HG03439 (cell line): ENCODE results near the gene ZNF683.
"Not testable (repeated sequence)": the region's sequence is repeated elsewhere in the genome, so short reads cannot be mapped to it uniquely, and the experiment has no call there.

Experiments used
- ATAC-seq: cut with Tn5 transposase; IDR thresholded peaks from one replicate; pipeline ENCODE4 v1.9.1; 2021; ENCODE audit warnings: mild to moderate bottlenecking, moderate library complexity; ENCODE audit not compliant: unreplicated experiment

ZNF683 gene

GRCh38 chr1:26338670-26339069 lies 33.9 kb downstream of the ZNF683 start:
- no peak for ATAC-seq

- no peak for ATAC-seq
Observed at GRCh38 chr1:26337625-26338024, 34.9 kb downstream of the ZNF683 start.

GRCh38 chr1:26337206-26337535 lies 35.4 kb downstream of the ZNF683 start:
- ATAC-seq, result no peak

- peak; percentile 66 for ATAC-seq
Observed at GRCh38 chr1:26336477-26337205, 35.9 kb downstream of the ZNF683 start.

DNA sequence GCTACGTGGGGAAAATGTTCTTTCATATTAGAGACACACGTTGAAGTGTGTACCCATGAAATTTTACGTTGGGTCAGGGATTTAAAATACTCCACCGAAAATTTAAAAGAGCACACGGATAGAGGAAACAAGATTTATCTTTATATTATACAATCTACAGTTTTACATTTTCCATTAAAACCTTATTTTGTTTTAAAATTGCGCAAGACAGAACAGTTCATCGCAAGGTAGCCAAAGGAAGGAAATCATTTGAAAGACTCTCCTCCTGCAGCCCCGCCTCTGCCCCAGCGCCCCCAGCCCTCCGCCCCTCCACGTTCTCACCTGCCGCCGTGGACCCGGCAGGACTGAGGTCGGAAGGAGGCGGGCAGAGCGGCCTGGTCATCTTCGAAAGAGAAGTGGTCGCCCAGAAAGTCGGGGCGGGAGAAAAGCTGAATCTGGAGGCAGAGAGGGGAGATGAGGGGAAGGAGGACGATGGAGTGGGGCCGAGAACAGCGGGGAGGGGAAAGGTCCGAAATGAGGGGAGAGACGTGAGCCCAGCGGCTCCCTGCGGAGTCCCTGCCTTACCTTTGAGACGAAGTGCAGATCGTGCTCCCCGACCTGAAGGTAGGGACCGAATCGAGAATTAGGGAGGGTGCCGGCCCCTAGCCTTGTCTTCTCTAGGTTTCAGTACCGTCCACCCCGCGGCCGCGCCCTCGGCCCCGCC lies 36.6 kb downstream of the ZNF683 start:
- ATAC-seq, result no peak

DNA sequence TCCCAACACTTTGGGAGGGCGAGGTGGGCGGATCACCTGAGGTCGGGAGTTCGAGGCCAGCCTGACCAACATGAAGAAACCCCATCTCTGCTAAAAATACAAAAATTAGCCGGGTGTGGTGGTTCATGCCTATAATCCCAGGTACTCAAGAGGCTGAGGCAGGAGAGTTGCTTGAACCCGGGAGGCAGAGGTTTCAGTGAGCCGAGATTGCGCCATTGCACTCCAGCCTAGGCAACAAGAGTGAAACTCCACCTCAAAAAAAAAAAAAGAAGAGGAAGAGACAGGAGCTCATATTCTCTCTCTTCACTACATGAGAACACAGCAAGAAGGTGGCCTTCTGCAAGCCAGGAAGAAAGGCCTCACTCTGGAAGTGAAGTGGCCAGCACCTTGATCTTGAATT lies 39.2 kb downstream of the ZNF683 start:
- ATAC-seq, result not testable (repeated sequence)

DNA sequence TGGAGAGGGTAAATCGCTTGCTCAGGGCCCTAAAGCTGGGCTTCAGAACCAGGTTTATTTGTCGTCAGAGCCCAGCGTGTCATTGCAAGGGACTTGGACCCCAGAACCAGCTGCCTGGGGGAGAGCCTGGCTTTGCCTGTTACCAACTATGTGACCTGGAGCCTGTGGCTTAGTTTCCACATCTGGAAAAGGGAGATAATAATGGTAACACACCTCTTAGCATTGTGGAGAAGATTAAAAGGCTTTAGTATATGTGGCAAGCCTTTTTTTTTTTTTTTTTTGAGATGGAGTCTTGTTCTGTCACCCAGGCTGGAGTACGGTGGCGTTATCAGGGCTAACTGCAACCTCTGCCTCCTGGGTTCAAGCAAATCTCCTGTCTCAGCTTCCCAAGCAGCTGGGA lies 42.3 kb downstream of the ZNF683 start:
- no peak for ATAC-seq

DNA sequence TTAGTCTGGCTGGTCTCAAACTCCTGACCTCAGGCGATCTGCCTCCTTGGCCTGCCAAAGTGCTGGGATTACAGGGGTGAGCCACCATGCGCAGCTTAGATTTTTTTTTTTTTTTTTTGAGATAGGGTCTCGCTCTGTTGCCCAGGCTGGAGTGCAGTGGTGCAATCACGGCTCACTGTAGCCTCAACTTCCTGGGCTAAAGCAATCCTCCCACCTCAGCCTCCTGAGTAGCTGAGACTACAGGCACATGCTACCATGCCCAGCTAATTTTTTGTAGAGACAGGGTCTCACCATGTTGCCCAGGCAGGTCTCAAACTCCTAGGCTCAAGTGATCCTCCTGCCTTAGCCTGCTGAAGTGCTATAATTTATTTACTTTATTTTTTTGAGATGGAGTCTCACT lies 43.2 kb downstream of the ZNF683 start:
- ATAC-seq, result not testable (repeated sequence)

GRCh38 chr1:26328597-26328996 lies 44.0 kb downstream of the ZNF683 start:
- ATAC-seq, result no peak

GRCh38 chr1:26327956-26328362 lies 44.6 kb downstream of the ZNF683 start:
- no peak for ATAC-seq

DNA sequence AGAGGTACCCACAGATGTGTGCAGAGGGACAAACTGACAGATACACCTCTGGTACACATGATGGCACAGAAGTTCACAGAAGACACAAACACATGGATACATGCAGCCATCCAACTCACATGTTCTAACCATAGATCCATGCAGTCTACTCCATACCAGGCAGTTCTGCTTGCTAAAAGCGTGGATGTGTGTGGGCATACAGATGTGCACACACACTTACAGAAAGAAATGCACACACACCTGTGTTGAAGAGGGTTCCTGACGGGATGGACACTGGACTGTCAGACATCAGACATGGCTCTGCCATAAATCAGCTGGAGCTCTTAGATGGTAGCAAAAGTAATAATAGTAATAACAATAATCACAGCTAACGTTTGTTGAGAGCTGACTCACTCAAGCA lies 48.0 kb downstream of the ZNF683 start:
- ATAC-seq, result no peak

DNA sequence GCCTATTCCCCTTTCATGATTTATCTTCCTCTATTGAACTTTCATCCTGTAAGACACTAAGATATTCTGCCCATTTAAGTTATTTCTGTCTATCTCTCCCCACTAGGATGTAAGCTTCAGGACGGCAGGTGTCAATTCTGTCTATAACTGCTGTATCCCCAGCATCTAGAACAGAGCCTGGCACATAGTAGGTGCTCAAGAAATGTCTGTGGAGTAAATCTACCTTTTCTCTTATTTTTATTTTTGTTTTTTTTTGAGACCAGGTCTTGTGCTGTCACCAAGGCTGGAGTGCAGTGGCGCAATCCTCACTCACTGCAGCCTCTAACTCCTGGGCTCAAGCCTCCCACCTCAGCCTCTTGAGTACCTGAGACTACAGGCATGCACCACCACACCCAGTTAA lies 49.2 kb downstream of the ZNF683 start:
- ATAC-seq, result no peak

DNA sequence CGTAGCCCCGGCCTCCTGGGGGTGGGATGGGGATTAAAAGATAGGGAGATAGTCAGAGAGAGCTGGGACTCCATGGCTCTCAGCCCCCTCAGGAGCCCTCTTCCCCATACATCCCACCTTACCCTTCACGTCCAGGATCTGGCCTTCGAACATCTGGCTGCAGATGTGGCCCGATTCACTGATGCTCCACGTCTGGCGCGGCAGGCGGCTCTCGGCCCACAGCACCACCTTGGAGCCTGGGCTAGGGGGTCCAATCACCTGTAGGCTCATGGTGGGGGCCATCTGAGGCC lies 50.6 kb downstream of the ZNF683 start:
- ATAC-seq, result no peak

- ATAC-seq, result no peak
Observed at GRCh38 chr1:26321315-26322041, 51.1 kb downstream of the ZNF683 start.

DNA sequence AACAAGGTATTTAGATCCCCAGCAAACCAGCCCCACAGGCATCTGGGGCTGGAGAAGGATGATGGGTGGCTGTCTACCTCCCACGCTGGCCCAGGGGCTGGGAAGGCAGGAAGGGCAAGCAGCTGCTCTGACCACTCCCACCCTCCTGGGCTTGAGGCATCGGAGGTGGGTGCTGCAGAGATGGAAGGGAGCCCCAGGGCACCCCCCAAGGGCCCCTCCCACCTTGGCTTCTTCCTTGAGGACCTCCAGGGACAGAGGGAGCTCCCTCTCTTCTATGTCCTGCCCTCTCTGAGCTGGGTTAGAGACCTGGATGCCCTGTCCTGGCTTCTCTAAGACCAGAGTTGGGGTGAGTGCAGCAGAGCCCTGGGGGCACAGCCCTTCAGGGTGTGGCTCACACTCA lies 51.7 kb downstream of the ZNF683 start:
- ATAC-seq, result no peak

DNA sequence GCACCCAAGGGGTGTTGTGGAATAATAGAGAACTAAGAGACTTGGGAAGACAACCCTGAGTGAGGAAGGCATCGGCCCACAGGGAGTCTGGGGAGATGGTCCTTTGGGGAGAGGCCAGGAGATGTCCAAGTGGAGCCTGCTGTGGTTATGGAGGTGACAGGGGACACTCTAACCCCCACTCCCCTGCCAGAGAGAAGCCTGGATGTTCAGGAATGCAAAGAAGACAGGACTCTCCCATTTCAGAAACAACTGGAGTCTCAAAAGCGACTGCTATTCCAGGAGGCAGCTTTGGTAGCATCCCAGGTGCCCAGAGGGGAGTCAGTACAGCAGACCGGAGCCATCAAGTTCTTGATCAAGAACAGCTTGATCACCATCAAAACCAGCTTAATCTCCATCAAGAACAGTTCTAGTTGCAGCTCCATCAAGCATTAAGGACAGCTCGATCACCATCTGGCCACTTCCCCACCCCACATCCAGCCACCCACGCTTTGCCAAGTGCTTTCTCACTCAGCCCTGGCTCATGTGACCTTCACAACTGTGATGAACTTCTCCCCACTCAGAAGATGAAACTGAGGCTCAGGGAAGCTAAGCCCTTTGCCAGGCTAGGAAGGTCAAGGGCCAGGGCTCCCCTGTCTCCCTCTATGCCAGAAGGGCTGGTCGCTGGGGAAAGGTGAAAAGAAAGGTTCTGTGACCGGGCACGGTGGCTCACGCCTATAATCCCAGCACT lies 54.0 kb downstream of the ZNF683 start:
- ATAC-seq, result no peak

DNA sequence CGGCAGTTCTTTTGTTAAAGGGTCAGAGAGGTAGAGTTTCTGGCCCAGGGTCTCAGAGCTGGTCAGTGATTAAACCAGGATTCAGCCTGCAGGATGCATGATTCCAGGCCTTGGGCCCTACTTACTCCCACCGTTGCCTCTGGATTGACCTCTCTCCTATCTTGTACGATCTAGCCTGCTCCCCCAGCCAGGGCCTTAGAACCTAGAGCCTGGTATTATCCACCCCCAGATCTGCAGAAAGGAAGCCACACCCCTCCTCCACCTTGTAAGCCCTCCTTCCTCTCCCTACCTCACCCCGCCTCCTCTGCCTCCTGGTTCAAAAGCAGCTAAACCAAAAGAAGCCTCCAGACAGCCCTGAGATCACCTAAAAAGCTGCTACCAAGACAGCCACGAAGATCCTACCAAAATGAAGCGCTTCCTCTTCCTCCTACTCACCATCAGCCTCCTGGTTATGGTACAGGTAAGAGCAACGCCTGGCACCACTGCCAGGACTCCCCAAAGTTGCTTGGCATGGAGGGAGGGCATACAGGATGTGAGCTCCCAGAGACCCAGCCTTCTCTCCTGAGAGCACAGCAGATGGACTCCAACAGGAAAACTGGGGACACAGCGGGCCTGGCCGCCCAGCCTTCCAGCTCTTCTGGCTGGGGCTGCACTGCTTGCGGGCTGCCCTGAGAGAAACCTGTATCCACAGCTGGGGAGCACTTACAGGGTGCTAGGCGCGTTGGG lies 54.8 kb downstream of the ZNF683 start, which contains the start of gene CD52:
CD52 (plus strand) TSS at position 347 of the 726 bp plus-strand sequence; CDS start at position 407, 60 bp downstream.
- ATAC-seq, result no peak

- no peak for ATAC-seq
Observed at GRCh38 chr1:26317146-26317545, 55.4 kb downstream of the ZNF683 start.

- no peak for ATAC-seq
Observed at GRCh38 chr1:26315874-26316850, 56.4 kb downstream of the ZNF683 start.

GRCh38 chr1:26314501-26314900 lies 58.0 kb downstream of the ZNF683 start:
- no peak for ATAC-seq
